Measurements from ENCODE around the gene GPRC5D.

GPRC5D gene

DNA sequence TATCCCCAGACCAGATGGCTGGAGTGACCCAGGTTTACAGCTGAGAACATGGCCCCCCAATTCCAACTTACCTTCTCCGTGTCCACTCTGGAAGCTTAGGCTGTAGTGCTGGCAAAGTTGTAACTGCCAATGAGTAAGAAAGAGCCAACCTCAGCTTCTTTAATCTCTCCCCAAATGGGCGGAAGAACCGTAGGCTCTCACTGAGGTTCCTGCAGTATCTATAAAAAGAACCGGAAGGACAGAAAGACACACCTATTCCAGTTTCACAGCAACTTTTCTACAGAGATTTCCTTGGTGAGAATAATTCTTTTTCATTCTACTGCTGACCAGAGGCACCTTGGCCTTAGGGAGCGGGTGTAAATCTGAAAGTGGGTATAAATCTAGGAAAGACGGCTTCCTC lies at the start of gene GPRC5D:
Gene GPRC5D (minus strand): TSS at position 135 of the 400 bp plus-strand sequence. CDS start 1,786 bp downstream, outside the sequence.
- no peak for DNase-seq

DNA sequence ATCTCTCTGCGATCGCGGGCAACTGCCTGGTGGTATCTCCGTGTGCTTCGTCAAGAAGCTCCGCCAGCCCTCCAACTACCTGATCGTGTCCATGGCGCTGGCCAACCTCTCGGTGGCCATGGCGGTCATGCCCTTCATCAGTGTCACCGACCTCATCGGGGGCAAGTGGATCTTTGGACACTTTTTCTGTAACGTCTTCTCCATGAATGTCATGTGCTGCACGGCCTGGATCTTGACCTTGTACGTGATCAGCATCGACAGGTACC lies 49.7 kb upstream of the GPRC5D start:
- no peak for DNase-seq

DNA sequence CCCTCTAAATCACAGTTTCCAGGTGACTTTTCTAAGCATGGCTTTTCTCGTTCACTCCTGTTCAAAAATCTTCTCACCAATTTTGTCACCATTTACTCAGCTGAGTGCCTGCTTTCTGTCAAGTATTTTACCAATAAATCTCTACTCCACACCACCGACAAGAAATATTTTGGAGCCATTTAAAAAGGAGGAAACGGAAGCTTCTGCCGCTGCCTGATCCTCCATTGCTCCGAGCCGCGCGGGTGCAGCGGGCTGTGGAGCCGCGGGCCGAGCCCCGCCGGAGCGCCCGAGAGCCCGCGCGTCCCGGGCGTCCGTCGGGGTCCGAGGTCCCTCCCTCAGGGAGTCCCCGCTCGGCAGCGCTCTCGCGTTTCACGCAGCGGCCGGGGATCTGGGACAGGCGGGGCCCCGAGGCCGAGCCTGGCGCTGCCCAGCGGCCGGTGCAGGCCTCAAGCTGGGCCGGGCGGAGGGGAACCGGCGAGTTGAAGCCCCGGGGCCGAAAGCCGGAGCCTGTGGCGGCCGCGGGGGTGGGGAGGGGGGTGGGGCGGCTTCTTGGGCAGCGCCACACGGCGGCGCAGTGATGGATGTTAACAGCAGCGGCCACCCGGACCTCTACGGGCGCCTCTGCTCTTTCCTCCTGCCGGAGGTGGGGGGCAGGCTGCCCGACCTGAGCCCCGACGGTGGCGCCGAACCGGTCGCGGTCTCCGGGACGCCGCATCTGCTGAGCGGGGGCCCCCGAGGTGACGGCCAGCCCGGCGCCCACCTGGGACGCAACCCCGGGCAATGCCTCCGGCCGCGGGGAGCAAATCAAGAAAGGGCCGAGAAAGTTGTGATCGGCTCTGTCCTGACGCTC lies 49.2 kb upstream of the GPRC5D start:
- DNase-seq = peak; percentile 79

DNA sequence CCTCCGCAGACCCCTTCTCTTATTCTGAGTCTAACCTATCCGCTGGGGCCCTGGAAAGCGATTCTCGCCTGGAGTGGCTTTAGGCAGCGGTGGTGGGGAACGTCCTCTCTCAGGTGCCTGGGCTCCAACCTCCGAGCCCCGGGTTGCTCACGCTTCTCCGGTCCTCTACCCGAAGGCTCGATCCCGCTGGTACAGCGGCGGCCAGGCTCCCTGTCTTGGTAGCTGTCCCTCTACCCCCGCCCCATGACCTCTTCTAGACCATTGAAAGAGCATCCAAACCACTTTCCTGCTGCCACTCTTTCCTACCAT lies 48.6 kb upstream of the GPRC5D start:
- no peak for DNase-seq

DNA sequence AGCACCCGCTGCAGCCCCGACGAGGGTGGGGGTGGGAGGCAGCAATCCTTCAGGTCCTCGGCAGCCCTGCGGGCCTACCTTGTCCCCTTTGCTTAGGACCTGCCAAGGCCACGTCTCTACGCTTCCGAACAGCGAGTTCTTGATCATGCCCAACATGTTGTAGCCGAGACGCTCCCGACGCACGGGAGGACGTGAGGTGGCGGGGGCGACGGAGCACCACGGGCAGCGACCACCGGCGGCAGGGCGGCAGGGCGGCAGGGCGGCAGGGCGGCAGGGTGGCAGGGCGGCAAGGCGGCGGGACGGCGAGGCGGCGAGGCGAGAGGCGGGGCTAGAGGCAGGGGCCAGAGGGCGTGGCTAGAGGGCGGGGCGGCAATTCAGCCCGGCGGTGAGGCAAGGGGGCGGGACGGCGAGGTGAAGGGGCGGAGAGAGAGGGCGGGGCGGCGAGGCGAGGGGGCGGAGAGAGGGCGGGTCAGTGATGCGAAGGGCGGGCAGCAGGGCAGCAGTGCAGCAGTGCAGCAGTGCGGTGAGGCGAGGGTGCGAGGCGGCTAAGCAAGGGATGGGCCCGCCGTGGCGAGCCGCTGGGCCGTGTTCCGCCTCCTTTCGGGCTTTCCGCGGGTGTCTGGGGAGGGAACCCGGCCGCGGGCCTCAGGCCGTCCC lies 48.1 kb upstream of the GPRC5D start, which contains the start of gene HEBP1:
Gene HEBP1 (minus strand): TSS at position 307 of the 657 bp plus-strand sequence. CDS start 151 bp downstream, at position 156.
- DNase-seq = peak; percentile 97

DNA sequence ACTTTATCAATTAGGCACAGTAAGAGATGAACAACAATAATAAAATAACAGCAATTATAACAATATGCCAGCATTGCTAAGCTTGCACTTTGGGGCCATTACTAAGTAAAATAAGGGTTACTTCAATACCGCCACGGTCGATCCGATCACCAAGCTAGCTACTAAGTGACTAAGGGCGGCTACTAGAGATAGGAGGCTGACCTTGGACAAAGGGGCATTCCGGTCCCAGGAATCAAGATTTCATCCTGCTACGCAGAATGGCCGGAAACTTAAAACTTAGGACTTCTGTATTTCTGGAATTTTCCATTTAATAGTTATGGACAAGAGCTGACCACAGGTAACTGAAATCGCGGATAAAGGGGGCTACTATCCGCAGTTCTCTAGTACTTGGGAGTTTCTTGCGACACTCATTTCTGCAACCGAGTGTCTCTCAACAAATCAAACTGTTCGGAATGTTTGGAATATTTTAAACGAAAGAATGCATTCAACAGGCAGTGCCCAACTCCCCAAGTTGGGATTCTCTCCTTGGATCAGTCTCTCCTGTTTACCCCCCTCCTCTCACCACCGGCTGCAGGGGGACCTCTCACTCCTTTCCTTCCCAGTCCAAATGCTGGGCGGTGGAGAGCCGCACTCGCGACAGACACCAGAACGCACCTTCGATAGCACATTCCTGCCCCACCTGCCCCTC lies 47.4 kb upstream of the GPRC5D start:
- no peak for DNase-seq

DNA sequence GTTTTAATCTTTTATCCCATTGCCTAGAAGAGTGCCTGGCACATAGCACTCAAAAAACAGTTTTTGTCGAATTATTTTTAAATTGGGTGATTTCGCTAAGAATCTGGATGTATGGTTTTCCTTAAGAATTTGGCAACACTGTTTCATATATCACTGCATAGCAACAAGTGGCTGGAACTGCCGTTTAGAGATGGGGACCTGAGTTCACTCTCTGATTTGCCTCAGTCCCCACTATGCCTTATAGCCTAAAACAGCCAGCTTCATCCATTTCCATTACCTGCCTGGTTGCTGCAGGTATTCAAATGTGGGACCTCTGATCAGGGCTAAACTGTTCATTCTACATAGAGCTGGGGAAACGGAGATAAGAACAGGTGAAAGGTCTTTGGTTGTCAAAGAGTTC lies 46.3 kb upstream of the GPRC5D start:
- DNase-seq = no peak

DNA sequence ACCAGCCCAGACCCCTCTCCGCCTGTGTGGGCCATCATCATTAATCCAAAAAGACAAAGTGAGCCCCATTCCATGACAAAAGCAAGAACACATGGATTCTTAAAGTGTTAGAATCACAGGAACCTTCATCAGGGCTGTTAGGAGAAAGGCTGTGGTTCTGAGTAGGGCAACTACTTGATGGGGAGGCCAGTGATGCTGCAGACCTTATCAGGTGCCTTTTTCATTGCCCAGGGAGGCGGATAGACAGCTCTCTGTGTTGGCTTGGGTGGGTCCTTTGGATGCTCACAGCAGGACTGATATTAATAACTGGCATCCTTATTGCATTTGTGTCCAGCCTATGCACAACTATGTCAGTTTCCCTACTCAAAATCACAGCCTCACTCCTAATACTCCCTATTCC lies 45.8 kb upstream of the GPRC5D start:
- no peak for DNase-seq

DNA sequence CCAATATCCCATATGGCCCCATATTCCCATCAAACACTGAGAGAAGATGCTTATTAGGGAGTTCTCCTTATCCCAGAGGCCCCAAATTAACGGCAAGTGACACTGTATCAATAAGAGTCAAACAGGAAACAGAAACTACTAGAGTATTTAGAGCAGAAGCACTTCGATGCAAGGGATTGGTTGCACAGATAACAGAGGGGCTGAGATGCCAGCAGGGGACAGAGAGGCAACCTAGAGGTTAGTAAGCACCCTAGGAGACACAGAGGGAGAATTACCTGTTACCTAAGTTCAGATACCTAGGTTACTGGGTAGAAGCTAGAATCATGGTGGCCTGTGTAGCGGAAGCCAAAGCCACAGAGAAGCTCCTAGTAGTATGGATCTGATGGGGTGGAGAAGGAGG lies 45.2 kb upstream of the GPRC5D start:
- no peak for DNase-seq

DNA sequence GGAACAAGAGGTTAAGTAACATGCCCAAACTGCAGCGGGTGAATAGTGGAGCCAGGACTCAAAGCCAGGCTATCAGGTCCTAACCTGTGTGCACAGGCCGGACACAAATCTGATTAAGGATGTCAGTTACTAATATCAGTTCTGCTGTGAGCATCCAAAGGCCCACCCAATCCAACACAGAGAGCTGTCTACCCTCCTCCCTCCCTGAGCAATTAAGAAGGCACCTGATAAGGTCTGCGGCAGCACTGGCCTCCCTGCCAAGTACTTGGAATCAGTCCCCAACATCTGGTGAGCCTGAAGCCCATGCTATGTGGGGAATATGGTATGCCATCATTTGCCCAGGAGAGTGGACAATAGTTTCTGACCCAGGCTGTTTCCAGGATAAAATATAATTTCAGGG lies 44.2 kb upstream of the GPRC5D start:
- no peak for DNase-seq

DNA sequence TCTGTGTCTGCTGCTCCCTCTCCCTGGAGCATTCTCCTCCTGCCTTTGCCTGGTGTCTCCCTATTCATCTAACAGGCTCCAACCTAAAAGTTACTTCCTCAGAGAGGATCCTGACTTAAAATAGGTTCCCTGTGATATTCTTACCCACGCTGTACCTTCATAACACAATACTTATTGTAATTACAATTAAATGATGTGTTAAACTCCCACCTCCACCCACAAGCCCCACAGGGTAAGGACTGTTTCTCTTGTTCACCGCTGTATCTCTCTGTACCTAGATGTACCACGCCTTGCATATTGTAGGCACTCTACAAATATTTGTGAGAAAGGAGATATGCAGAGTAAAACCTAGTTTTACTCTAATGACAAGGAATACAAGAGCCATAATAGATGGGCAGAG lies 43.1 kb upstream of the GPRC5D start:
- no peak for DNase-seq

DNA sequence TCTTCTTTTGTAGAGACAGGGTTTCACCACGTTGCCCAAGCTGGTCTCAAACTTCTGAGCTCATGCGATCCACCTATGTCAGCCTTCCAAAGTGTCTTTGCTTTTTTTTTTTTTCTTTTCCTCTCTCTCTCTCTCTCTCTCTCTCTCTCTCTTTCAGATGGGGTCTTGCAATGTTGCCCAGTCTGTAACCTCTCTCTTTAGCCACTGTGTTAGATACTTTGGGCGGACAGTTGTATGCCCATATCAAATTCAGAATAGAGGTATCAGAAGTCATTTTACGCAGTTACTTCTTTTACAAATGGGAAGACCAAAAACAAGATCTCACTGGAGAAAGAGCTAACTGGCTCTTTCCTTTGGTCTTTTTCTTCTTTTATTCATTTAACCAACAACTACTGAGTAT lies 41.4 kb upstream of the GPRC5D start:
- DNase-seq = no peak

DNA sequence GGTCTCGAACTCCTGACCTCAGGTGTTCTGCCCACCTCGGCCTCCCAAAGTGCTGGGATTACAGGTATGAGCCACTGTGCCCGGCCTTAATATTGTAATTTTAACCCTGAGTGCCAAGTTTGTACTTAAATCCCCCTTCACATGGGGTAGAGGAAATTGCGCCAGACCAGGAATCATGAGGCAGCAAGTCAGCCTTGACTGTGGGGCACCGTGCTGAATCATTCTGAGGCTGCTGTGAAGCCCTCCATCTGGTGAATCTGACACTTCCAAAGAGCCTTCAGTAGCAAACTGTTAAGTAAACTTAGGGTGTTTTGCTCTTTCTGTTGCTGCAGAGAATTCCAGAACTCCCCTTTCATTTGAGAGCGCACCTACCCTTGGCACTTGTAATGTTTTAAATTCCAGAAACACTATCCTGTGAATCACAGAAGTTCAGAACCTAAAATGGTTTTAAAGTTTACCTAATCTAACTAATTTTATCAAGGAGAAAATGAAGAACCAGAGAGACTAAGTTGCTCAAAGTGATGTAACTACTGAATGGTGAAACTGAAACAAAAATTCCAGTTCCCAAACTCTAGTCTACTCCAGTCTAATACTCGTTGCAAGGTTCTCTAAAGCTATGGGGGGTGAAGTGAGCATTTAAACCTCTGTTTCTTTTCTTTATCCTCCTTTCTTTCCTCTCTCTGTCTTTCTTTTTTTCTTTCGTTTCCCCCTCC lies 40.6 kb upstream of the GPRC5D start:
- no peak for DNase-seq

DNA sequence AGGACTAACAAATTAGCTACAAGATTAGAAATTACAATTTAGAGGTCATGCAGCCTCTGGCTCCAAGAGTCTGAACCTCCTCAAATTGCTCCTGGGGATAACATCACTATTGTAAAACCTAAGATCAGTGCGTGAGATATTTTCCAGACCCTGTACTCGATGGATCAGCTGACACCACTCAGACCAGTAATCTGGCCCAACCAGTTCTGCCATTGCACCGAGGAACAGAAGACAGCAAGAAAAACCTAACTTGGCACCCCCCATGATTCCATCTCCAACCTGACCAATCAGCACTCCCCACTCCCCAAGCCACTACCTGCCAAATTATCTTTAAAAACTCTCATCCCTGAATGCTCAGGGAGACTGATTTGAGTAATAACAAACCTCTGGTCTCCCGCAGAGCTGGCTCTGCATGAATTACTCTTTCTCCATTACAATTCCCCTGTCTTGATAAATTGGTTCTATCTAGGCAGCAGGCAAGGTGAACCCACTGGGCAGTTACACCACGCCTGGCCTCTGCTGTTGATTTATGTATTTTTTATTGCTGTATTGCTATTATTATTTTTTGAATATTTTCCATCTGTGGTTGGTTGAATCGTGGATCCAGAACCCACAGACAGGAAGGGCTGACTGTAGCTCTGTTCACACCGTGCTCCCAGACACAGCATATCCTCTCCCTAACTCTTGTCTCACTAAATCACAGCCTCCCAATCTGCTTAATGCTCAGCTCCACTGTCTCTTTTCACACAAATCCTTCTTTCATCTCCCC lies 38.9 kb upstream of the GPRC5D start:
- DNase-seq = no peak

DNA sequence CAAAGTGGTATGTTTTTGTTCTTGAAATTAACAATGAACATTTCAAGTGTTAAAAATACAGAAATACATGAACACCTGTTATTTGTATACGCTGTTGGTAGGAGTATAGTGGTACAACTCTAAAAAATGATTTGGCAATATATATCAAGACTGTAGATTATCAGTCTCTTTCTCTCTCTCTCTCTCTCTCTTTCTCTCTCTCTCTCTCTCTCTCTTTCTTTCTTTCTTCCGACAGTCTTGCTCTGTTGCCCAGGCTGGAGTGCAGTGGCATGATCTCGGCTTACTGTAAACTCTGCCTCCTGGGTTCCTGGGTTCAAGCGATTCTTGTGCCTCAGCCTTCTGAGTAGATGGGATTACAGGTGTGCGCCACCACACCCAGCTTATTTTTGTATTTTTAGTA lies 35.5 kb upstream of the GPRC5D start:
- no peak for DNase-seq

DNA sequence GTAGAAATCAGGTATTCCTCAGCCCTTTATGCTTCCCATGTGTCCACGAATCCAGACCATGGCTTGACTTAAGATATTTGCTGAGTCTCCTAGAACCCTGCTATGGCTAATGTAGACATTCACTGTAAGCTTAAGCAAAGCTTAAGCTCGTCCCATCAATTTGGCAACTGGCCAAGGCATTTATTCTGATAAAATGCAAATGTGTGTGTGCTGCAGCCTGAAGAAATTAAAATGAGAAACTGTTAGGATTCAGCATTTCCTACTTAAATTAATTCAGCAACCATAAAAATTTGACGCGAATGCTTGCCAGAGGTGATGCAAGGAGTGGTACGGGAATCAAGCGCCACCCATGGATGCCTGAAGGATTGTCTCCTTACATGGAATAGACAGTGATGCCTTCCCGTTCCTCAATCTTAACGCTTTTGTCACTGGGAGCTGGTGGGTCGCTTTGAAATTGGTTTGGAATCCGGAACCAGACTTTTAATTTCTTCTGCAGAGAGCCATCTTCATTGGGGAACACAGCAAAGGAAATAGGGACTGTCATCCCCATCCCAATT lies 34.9 kb upstream of the GPRC5D start:
- no peak for DNase-seq

DNA sequence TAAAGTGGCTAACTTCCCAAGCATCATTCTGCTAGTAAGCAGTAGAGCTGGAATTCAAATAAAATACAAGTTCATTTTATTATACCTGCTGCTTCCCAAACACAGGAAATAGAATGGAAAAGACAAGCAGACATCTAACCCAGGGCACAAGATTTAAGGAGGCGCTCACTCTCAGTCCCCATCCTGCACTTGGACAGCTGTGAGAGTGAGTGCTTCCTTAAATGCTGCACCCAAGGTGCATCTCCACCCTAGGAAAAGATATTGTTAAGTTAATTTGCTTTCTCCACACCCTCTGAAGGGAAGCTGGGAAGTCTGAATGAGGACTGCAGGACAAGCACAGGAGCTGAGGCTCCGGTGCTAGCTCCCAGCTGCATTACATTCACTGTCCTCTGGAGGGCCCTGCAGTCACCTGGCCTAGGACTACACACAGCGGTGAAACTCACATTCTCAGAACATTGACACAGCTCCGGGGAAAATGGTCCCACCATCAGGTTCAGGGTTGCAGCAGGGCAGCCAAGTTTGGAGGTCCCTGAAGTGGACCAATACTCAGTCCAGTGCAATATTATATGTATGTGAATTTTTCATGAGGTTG lies 33.9 kb upstream of the GPRC5D start:
- DNase-seq = no peak

DNA sequence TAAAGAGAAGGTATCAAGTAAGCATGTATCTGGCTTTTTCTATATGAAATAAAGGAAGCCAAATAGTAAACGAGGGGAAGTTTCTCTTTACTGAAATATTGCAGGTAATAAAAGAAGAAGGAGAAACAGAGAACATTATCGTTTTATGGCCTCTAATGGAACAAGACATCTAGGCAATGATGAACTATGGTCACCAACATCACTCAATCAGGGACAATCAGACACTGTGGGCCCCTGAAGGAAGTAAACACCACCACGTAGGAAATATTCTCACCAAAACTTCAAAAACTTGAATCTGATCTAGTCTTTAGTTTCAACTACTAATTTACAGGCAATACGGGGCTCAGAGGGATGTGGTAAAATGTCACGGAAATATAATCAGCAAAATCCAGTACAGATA lies 32.2 kb upstream of the GPRC5D start:
- no peak for DNase-seq

DNA sequence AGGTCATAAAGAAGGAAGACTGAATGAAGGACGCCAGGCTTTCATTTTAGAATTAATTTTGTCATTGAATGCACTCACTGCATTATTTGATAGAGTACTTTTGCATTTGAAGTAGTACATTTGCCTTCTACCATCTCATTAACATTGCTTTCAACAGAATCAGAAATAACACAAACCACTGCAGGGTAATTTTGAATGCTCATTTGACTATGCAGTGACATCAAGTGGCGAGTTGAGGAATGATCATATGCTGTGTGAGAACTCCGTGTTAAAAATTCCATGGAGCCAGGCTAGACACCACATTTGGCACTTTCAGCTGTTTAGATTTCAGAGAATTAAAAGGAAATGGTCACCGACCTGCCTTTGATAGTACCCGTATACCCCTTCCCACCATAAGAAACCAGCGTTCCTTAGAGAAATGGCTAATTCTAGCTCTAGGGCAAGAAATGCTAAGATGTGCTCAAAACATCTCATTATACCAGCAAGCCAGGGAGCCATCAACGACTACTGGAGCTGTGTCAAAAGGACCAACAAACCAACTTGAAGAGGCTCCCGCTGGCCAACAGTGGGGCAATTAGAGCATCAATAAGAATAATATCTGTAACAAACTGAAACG lies 31.6 kb upstream of the GPRC5D start:
- DNase-seq = no peak

DNA sequence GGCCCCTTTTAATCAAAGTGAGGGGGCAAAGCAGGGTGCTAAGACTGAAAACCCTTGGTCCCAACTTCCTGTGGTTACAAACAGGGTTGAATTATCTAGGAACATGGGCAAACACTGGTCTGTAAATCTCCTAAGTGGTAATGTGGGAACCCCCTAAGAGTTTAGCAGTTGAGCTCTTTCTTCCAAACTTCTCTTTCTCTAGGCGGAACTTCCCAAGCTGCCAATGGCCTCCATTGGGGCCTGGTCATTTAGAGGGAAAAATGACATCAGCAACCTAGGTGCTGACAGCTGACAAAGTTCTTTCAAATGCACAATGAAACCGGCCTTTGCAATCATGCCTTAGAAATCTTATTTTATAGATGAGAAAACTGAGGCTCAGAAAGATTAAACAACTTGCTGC lies 30.4 kb upstream of the GPRC5D start:
- no peak for DNase-seq

DNA sequence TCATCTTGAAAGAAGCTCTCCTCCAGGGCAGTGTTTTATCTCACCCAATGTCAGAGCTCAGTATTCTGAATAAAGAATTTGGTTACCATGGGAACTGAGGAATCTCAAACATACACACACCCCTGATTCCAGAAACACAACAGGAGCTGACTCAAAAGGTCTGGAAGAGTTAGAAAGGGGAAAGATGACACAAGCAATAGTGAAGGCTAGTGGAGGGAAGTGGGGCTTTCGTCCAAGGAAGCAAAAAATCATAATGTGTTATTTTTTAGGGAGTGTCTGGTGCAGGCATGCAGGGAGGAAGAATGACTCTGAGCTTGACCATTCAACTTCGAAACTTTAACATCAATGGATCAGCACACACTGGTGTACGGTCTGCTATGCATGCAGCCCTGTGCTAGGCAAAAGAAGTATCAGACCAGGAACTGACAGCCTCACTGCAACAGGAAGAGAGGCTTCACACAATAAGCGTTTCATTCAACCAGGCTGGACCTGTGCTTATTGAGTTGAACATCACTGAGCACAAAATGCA lies 27.8 kb upstream of the GPRC5D start:
- peak; percentile 66 for DNase-seq
